B cell (primary cell): ENCODE results near the gene DNAJA4. TPM values are rescaled to one million over a fixed set of nuclear protein-coding genes. Genes with fewer than 3 reads are reported as not detected.

Experiments used
- ATAC-seq: fragments of 200-7000 bp; cut with Tn5 transposase; one replicate; pipeline ENCODE4 v1.10.0; 2021; ENCODE audit warnings: low read depth, mild to moderate bottlenecking, moderate number of reproducible peaks, moderate library complexity
- CTCF ChIA-PET: fragments of 350-600 bp; sonication (Branson Sonifier 250); formaldehyde crosslinking; loops from one replicate; lab custom pipeline; 2021; ENCODE audit warnings: antibody characterized with exemption, inconsistent platforms; lab: Charles Lee
- POLR2A ChIA-PET: fragments of 350-600 bp; sonication (Branson Sonifier 250); formaldehyde crosslinking; loops from one replicate; lab custom pipeline; 2021; ENCODE audit warnings: antibody characterized with exemption; lab: Charles Lee
- DNase-seq: peaks from one replicate; pipeline ENCODE4 v3.0.0; 2013
- H2AFZ ChIP-seq: 2 replicates; pipeline ENCODE4 v1.6.1; 2012; ENCODE audit warnings: mild to moderate bottlenecking, low read depth, low read length; ENCODE audit not compliant: insufficient read depth, poor library complexity, severe bottlenecking
- H3K27ac ChIP-seq, 2 donors: 1 replicate in 1 of 2; 2 replicates in 1 of 2; pipeline ENCODE4 v1.5.1; 2012 to 2013; ENCODE audit warnings: low read length in 2 of 2, mild to moderate bottlenecking in 2 of 2, moderate library complexity in 1 of 2
- H3K27me3 ChIP-seq, 4 experiments: fragments of 200-600 bp in 1 of 4; sonication (generic) in 1 of 4; replicated peaks in 1 of 4; 1 replicate in 2 of 4; 2 replicates in 2 of 4; pipeline versions ENCODE4 v1.6.1 to v1.7.0; 2013 to 2016; ENCODE audit warnings: low read length in 3 of 4, mild to moderate bottlenecking in 2 of 4, mixed read lengths in 1 of 4, moderate library complexity in 1 of 4; ENCODE audit not compliant: insufficient read depth in 4 of 4, control insufficient read depth in 3 of 4; ENCODE audit errors: control extremely low read depth in 1 of 4
- H3K36me3 ChIP-seq, 2 experiments: replicated peaks in 1 of 2; 1 replicate in 1 of 2; 2 replicates in 1 of 2; pipeline versions ENCODE4 v1.6.1 to v1.7.1; 2013; ENCODE audit warnings: low read length in 1 of 2; ENCODE audit not compliant: insufficient read depth in 2 of 2, control insufficient read depth in 1 of 2; ENCODE audit errors: control extremely low read depth in 1 of 2, extremely low read depth in 1 of 2
- H3K4me1 ChIP-seq, 2 donors: fragments of 200-600 bp in 1 of 2; sonication (generic) in 1 of 2; 1 replicate in 1 of 2; 2 replicates in 1 of 2; pipeline versions ENCODE4 v1.5.1 to v1.6.1; 2013 to 2017; ENCODE audit warnings: low read length in 2 of 2; ENCODE audit not compliant: control insufficient read depth in 2 of 2, insufficient read depth in 2 of 2
- H3K4me2 ChIP-seq: replicated peaks from 2 replicates; pipeline ENCODE3; 2012; ENCODE audit warnings: mild to moderate bottlenecking, low read depth, low read length; ENCODE audit not compliant: poor library complexity, severe bottlenecking
- H3K4me3 ChIP-seq, 5 experiments: fragments of 200-600 bp in 1 of 5; sonication (generic) in 1 of 5; 1 replicate in 3 of 5; 2 replicates in 2 of 5; pipeline versions ENCODE4 v1.5.1 to v1.7.0; 2011 to 2016; ENCODE audit warnings: low read length in 4 of 5, mild to moderate bottlenecking in 4 of 5, low read depth in 2 of 5, control low read depth in 1 of 5, moderate library complexity in 1 of 5; ENCODE audit not compliant: insufficient read depth in 1 of 5; ENCODE audit errors: control extremely low read depth in 1 of 5, extremely low read depth in 1 of 5
- H3K79me2 ChIP-seq: fragments of 200-600 bp; sonication (generic); one replicate; pipeline ENCODE4 v1.6.0; 2016; ENCODE audit warnings: low read length; ENCODE audit not compliant: control insufficient read depth, insufficient read depth
- H3K9ac ChIP-seq: fragments of 200-600 bp; sonication (generic); 2 replicates; pipeline ENCODE4 v1.6.1; 2017; ENCODE audit warnings: mild to moderate bottlenecking, low read length, moderate library complexity
- H3K9me3 ChIP-seq, 3 donors: one replicate each; pipeline versions ENCODE4 v1.6.1 to v1.7.1; 2013; ENCODE audit warnings: low read length in 2 of 3; ENCODE audit not compliant: control insufficient read depth in 2 of 3, insufficient read depth in 1 of 3; ENCODE audit errors: control extremely low read depth in 1 of 3
- H4K20me1 ChIP-seq: 2 replicates; pipeline ENCODE4 v1.6.0; 2012; ENCODE audit warnings: mild to moderate bottlenecking, low read length; ENCODE audit not compliant: insufficient read depth, control insufficient read depth, poor library complexity, severe bottlenecking
- H3K27ac Mint-ChIP-seq: one replicate; pipeline ENCODE4 v1.8.0; 2021; ENCODE audit warnings: mixed read lengths
- H3K27me3 Mint-ChIP-seq: one replicate; pipeline ENCODE4 v1.8.0; 2021; ENCODE audit warnings: mixed read lengths
- H3K4me1 Mint-ChIP-seq: one replicate; pipeline ENCODE4 v1.8.0; 2021; ENCODE audit warnings: mixed read lengths
- H3K4me3 Mint-ChIP-seq: one replicate; pipeline ENCODE4 v1.8.0; 2021; ENCODE audit warnings: mixed read lengths
- H3K9me3 Mint-ChIP-seq: one replicate; pipeline ENCODE4 v1.8.0; 2022; ENCODE audit warnings: mixed read lengths; ENCODE audit not compliant: insufficient read depth
- CTCF ChIP-seq: fragments of 200-600 bp; IDR thresholded peaks from one replicate; pipeline ENCODE4 v1.8.0; 2022; ENCODE audit warnings: antibody characterized with exemption, mild to moderate bottlenecking
- EZH2 ChIP-seq: IDR thresholded peaks from 2 replicates; pipeline ENCODE4 v1.6.1; 2012; ENCODE audit warnings: borderline replicate concordance, low read depth, mild to moderate bottlenecking, moderate library complexity, low read length; ENCODE audit not compliant: insufficient read depth, poor library complexity, severe bottlenecking
- WGBS: methylation state at CpG from one replicate; pipeline ENCODE4 v1.1.5; 2013; ENCODE audit warnings: missing lambda C conversion rate; ENCODE audit not compliant: insufficient coverage; 5-methylcytosine and 5-hydroxymethylcytosine counted together
- intact Hi-C: fragments of 100-400 bp; cut with micrococcal nuclease; formaldehyde crosslinking; loops from one replicate; pipeline ENCODE4 v1.10.0; 2022
- polyA plus RNA-seq: library from polyadenylated mRNA; depleted of rRNA; stranded (reverse); fragments of >200 nt; gene quantifications from 2 replicates; pipeline ENCODE4 v1.2.3, GENCODE V29; 2012
- total RNA-seq, 2 donors: library from RNA; stranded (reverse); fragments of 120-200 nt in 1 of 2; gene quantifications; 1 replicate in 1 of 2; 2 replicates in 1 of 2; pipeline versions ENCODE4 v1.2.3 to v1.2.4, GENCODE V29; 2013 to 2022

Gene DNAJA4
- total and polyA plus RNA-seq, 2 donors (not counting 1 experiment from before 2014, with no cell fraction given), result 13.2 to 20.0 TPM

- ATAC-seq (no peak), DNase-seq (no peak)
- H3K4me2 ChIP-seq, result no peak overlapping the region
- no peaks in the 10 kb centered on the region for H4K20me1 ChIP-seq
- 89% methylated on average over 4 of the region's 9 CpGs for WGBS
- Mint-ChIP-seq H3K9me3 (no peaks in the 10 kb centered on the region), H3K4me1 (peaks cover 4% of the 10 kb centered on the region), H3K4me3 (no peak overlapping the region), H3K27me3 (peaks cover 20% of the 10 kb centered on the region), H3K27ac (no peak overlapping the region)
- TF ChIP-seq CTCF (no peak), EZH2 (no peak)
- ChIA-PET CTCF (no interaction called here), POLR2A (no interaction called here)
- no peak overlapping the region for H3K9ac ChIP-seq
- H3K36me3 ChIP-seq, result no peaks in the 10 kb centered on the region
- intact Hi-C loops, result no loop called here
- no peaks in the 10 kb centered on the region for H3K9me3 ChIP-seq
- peaks cover 0 to 4% of the 10 kb centered on the region in 2 donors for H3K4me1 ChIP-seq
- H3K27me3 ChIP-seq, result peaks cover 0 to 16% (median 0%) of the 10 kb centered on the region in 4 experiments
- no peaks in the 10 kb centered on the region for H3K79me2 ChIP-seq
- no peak overlapping the region for H3K4me3 ChIP-seq
- H2AFZ ChIP-seq, result no peak overlapping the region
- H3K27ac ChIP-seq, result no peak overlapping the region
These were observed 40.1 kb downstream of the DNAJA4 start for GRCh38 chr15:78304216-78305066.

GRCh38 chr15:78306176-78306774 is 41.9 kb downstream of the DNAJA4 start:
- WGBS, result 100% methylated on average over 3 of the region's 3 CpGs
- Histone ChIP-seq H3K27me3 (peaks cover 0 to 16% (median 0%) of the 10 kb centered on the region in 4 experiments), H3K27ac (no peak overlapping the region), H3K4me1 (no peaks in the 10 kb centered on the region), H2AFZ (no peak overlapping the region), H3K9ac (no peak overlapping the region), H3K79me2 (no peaks in the 10 kb centered on the region), H3K9me3 (no peaks in the 10 kb centered on the region), H3K36me3 (no peaks in the 10 kb centered on the region), H3K4me2 (no peak overlapping the region), H3K4me3 (no peak overlapping the region), H4K20me1 (no peaks in the 10 kb centered on the region)
- ChIA-PET CTCF (interaction anchor here (0.6 kb wide), 1 partner anchor 38 kb away, joined by 4 read pairs; no protein-coding TSS in a partner anchor), POLR2A (no interaction called here)
- H3K4me3 Mint-ChIP-seq, result no peak overlapping the region
- TF ChIP-seq CTCF (no peak), EZH2 (no peak)
- no peaks in the 10 kb centered on the region for H3K9me3 Mint-ChIP-seq
- no peak overlapping the region for H3K27ac Mint-ChIP-seq
- peaks cover 20% of the 10 kb centered on the region for H3K27me3 Mint-ChIP-seq
- DNase-seq, result no peak
- intact Hi-C loops, result no loop called here
- H3K4me1 Mint-ChIP-seq, result no peaks in the 10 kb centered on the region
- ATAC-seq, result no peak
